Lung (tissue), 12 donors: ENCODE measurements around the gene SPRED3. TPM values are rescaled to one million over a fixed set of nuclear protein-coding genes. Genes with fewer than 3 reads are reported as not detected.

Experiments
- ATAC-seq: fragments of 200-7000 bp; cut with Tn5 transposase; one replicate; pipeline ENCODE4 v1.9.1; 2020; ENCODE audit warnings: moderate number of reproducible peaks; ENCODE audit not compliant: insufficient read depth, low FRiP score
- DNase-seq, 3 donors: peaks; one replicate each; pipeline ENCODE4 v3.0.0-alpha.2; 2013 to 2017
- H3K27ac ChIP-seq, 2 donors: one replicate each; pipeline ENCODE4 v1.5.1; 2013; ENCODE audit warnings: mild to moderate bottlenecking in 2 of 2, moderate library complexity in 2 of 2, control low read depth in 1 of 2, inconsistent platforms in 1 of 2, low read depth in 1 of 2, low read length in 1 of 2
- H3K27me3 ChIP-seq, 3 donors: one replicate each; pipeline ENCODE4 v1.5.1; 2013; ENCODE audit warnings: low read length in 2 of 3; ENCODE audit not compliant: control insufficient read depth in 3 of 3, insufficient read depth in 3 of 3
- H3K36me3 ChIP-seq, 4 donors: one replicate each; pipeline ENCODE4 v1.5.1; 2013; ENCODE audit warnings: low read length in 4 of 4, mild to moderate bottlenecking in 1 of 4, moderate library complexity in 1 of 4; ENCODE audit not compliant: control insufficient read depth in 4 of 4, insufficient read depth in 4 of 4
- H3K4me1 ChIP-seq, 5 donors: one replicate each; pipeline ENCODE4 v1.5.1; 2013; ENCODE audit warnings: low read length in 5 of 5, mild to moderate bottlenecking in 2 of 5, moderate library complexity in 1 of 5; ENCODE audit not compliant: control insufficient read depth in 5 of 5, insufficient read depth in 5 of 5
- H3K4me3 ChIP-seq: one replicate; pipeline ENCODE4 v1.5.1; 2013; ENCODE audit warnings: mild to moderate bottlenecking, control low read depth, moderate library complexity
- H3K9ac ChIP-seq, 2 donors: one replicate each; pipeline ENCODE4 v1.5.1; 2013; ENCODE audit warnings: low read length in 2 of 2, control low read depth in 1 of 2; ENCODE audit not compliant: insufficient read depth in 1 of 2
- H3K9me3 ChIP-seq, 4 donors: one replicate each; pipeline ENCODE4 v1.5.1; 2013; ENCODE audit warnings: low read length in 3 of 4, mild to moderate bottlenecking in 1 of 4, moderate library complexity in 1 of 4; ENCODE audit not compliant: control insufficient read depth in 4 of 4, insufficient read depth in 3 of 4
- whole genome bisulfite sequencing, 2 donors: extraction: QIAGEN DNeasy Blood & Tissue Kit; methylation state at CpG; one replicate each; pipeline ENCODE4 v1.1.7; 2013; 5-methylcytosine and 5-hydroxymethylcytosine counted together
- polyA plus RNA-seq, 2 donors: library from polyadenylated mRNA; stranded (reverse); fragments of 200-250 nt; gene quantifications; one replicate each; pipeline ENCODE4 v1.2.1, GENCODE V29; 2013
- total RNA-seq, 2 donors: library from RNA; depleted of rRNA in 1 of 2; stranded (reverse); fragments of >200 nt in 1 of 2; gene quantifications; one replicate each; pipeline ENCODE4 v1.2.1, GENCODE V29; 2014 to 2021
- TF ChIP-seq, protein P1 (sequence below): IDR thresholded peaks from 2 replicates; pipeline ENCODE4 v1.5.1; 2012; ENCODE audit warnings: mild to moderate bottlenecking; ENCODE audit errors: control extremely low read depth, extremely low read depth
- donor health status: control.
- donor health status: control.
- donor health status: Bipolar disorder and iron deficiency.
- donor health status: healthy.
- donor health status: DM: yes; HTN: yes; CAD: no.

The SPRED3 gene
- total and polyA plus RNA-seq, 4 donors = 0.09 to 2.6 (median 1.3) TPM

DNA sequence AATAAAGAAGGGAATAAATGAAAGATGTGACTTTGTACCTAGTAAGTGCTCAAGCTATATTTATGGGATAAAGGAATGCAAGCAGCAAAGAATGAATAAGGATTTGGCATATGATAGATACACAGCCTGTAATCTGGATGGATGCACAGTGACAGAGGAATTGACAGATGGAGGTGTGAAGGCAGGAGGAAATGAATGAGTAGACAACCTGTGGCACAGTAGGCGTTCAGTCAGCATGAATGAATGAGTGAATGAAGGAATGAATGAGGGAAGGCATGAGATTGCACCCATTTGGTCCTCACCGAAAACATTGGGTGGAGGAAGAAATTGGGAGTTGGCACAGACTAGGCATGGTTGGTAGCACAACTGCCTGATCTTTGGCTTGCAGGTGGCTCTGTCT is 18.9 kb upstream of the SPRED3 start:
- H3K4me1 ChIP-seq = peaks cover 0 to 2% (median 0%) of the 10 kb centered on the region in 5 donors
- no peaks in the 10 kb centered on the region for H3K9me3 ChIP-seq
- DNase-seq = no peak
- H3K4me3 ChIP-seq = no peak overlapping the region
- H3K9ac ChIP-seq = no peak overlapping the region
- H3K27me3 ChIP-seq = peaks cover 0 to 5% (median 3%) of the 10 kb centered on the region in 3 donors
- no peak overlapping the region for H3K27ac ChIP-seq
- H3K36me3 ChIP-seq = no peaks in the 10 kb centered on the region
- TF ChIP-seq, protein P1, sequence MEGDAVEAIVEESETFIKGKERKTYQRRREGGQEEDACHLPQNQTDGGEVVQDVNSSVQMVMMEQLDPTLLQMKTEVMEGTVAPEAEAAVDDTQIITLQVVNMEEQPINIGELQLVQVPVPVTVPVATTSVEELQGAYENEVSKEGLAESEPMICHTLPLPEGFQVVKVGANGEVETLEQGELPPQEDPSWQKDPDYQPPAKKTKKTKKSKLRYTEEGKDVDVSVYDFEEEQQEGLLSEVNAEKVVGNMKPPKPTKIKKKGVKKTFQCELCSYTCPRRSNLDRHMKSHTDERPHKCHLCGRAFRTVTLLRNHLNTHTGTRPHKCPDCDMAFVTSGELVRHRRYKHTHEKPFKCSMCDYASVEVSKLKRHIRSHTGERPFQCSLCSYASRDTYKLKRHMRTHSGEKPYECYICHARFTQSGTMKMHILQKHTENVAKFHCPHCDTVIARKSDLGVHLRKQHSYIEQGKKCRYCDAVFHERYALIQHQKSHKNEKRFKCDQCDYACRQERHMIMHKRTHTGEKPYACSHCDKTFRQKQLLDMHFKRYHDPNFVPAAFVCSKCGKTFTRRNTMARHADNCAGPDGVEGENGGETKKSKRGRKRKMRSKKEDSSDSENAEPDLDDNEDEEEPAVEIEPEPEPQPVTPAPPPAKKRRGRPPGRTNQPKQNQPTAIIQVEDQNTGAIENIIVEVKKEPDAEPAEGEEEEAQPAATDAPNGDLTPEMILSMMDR = no peak
- 83 to 93% methylated on average over 2 of the region's 2 CpGs for WGBS, 2 donors
- ATAC-seq = no peak

DNA sequence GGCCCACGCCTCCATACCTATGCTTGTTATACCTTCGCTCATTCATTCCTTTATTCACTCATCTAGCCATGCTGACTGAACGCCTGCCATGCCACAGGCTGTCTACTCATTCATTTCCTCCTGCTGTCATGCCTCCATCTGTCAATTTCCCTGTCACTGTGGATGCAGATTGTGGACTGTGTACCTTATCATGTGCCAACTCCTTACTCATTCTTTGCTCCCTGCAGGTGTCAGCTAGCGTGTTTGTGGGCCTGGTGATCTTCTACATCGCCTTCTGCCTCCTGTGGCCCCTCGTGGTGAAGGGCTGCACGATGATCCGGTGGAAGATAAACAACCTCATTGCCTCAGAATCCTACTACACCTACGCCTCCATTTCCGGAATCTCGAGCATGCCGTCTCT is 18.2 kb upstream of the SPRED3 start:
- peaks cover 0 to 4% (median 0%) of the 10 kb centered on the region in 4 donors for H3K36me3 ChIP-seq
- no peaks in the 10 kb centered on the region for H3K9me3 ChIP-seq
- no peak overlapping the region for H3K27ac ChIP-seq
- peaks cover 0 to 2% (median 0%) of the 10 kb centered on the region in 5 donors for H3K4me1 ChIP-seq
- DNase-seq (no peak), ATAC-seq (no peak)
- WGBS, 2 donors = 69 to 74% methylated on average over 12 of the region's 12 CpGs
- TF ChIP-seq, protein P1 = no peak
- peaks cover 0 to 5% (median 3%) of the 10 kb centered on the region in 3 donors for H3K27me3 ChIP-seq
- H3K4me3 ChIP-seq = no peak overlapping the region
- H3K9ac ChIP-seq = no peak overlapping the region

DNA sequence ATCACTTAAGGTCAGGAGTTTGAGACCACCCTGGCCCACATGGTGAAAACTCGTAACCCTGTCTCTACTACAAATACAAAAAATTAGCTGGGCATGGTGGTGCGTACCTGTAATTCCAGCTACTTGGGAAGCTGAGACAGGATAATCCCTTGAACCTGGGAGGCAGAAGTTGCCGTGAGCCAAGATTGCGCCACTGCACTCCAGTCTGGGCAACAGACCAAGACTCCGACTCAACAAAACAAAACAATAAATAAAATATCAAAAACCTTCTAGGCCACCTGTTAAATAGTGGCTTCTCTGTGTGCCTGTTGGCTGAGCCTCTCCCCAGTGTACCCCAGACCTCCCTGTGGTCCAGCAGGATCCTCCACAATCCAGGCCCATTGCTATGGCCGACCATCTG is 17.4 kb upstream of the SPRED3 start:
- DNase-seq (no peak), ATAC-seq (no peak)
- H3K27ac ChIP-seq = no peak overlapping the region
- H3K4me3 ChIP-seq = no peak overlapping the region
- peaks cover 0 to 5% (median 3%) of the 10 kb centered on the region in 3 donors for H3K27me3 ChIP-seq
- 69 to 71% methylated on average over 6 of the region's 6 CpGs for WGBS, 2 donors
- H3K4me1 ChIP-seq = peaks cover 0 to 7% (median 5%) of the 10 kb centered on the region in 5 donors
- H3K36me3 ChIP-seq = peaks cover 0 to 4% (median 0%) of the 10 kb centered on the region in 4 donors
- TF ChIP-seq, protein P1 = no peak
- H3K9ac ChIP-seq = no peak overlapping the region
- H3K9me3 ChIP-seq = no peaks in the 10 kb centered on the region

DNA sequence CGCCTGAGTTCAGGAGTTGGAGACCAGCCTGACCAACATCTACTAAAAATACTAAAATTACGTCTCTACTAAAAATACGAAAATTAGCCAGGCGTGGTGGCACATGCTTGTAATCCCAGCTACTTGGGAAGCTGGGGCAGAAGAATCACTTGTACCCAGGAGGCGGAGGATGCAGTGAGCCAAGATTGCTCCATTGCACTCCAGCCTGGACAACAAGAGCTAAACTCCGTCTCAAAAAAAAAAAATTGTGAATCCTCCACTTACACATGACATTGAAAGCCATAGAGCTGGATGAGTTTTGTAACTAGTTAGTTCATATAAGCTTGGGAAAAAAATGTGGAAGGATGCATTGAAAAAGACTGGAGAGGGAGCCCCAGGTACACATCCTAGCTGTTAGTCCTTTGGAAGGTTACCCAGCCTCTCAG is 14.6 kb upstream of the SPRED3 start:
- TF ChIP-seq, protein P1 = no peak
- DNase-seq = no peak
- Histone ChIP-seq H3K27ac (peak overlapping the region; percentile 88 to 91), H3K4me3 (peak overlapping the region; percentile 25), H3K9me3 (no peaks in the 10 kb centered on the region), H3K4me1 (peaks cover 5 to 14% (median 9%) of the 10 kb centered on the region in 5 donors), H3K36me3 (peaks cover 0 to 9% (median 6%) of the 10 kb centered on the region in 4 donors), H3K27me3 (peaks cover 0 to 5% (median 3%) of the 10 kb centered on the region in 3 donors), H3K9ac (peak overlapping the region in 1 of 2 donors; percentile 50)
- WGBS, 2 donors = 74 to 78% methylated on average over 6 of the region's 6 CpGs
- ATAC-seq = no peak
